Measurements from ENCODE around the gene ALG12. TPM values are rescaled to one million over a fixed set of nuclear protein-coding genes. Genes with fewer than 3 reads are reported as not detected.
"Not testable (repeated sequence)": the region's sequence is repeated elsewhere in the genome, so short reads cannot be mapped to it uniquely, and the experiment has no call there.

The ALG12 gene
- total RNA-seq, 1 donor from 2014 or later: 14.7 TPM

- Mint-ChIP-seq H3K4me1 (ENCODE audit: low read depth, unreplicated experiment) (peaks cover 31% of the 10 kb centered on the region), H3K27ac (ENCODE audit: unreplicated experiment) (peak overlapping the region; percentile 95), H3K9me3 (ENCODE audit: unreplicated experiment) (peaks cover 11% of the 10 kb centered on the region), H3K36me3 (ENCODE audit: unreplicated experiment) (no peaks in the 10 kb centered on the region), H3K27me3 (ENCODE audit: unreplicated experiment) (peaks cover 18% of the 10 kb centered on the region), H3K4me3 (ENCODE audit: unreplicated experiment) (peak overlapping the region; percentile 96)
- DNase-seq: peak; percentile 45
- no peak for TF ChIP-seq CTCF (IDR thresholded peaks at IDR 0.05; ENCODE audit: partially characterized antibody, unreplicated experiment)
Observed at GRCh38 chr22:49853981-49854831, 64.0 kb downstream of the ALG12 start.

DNA sequence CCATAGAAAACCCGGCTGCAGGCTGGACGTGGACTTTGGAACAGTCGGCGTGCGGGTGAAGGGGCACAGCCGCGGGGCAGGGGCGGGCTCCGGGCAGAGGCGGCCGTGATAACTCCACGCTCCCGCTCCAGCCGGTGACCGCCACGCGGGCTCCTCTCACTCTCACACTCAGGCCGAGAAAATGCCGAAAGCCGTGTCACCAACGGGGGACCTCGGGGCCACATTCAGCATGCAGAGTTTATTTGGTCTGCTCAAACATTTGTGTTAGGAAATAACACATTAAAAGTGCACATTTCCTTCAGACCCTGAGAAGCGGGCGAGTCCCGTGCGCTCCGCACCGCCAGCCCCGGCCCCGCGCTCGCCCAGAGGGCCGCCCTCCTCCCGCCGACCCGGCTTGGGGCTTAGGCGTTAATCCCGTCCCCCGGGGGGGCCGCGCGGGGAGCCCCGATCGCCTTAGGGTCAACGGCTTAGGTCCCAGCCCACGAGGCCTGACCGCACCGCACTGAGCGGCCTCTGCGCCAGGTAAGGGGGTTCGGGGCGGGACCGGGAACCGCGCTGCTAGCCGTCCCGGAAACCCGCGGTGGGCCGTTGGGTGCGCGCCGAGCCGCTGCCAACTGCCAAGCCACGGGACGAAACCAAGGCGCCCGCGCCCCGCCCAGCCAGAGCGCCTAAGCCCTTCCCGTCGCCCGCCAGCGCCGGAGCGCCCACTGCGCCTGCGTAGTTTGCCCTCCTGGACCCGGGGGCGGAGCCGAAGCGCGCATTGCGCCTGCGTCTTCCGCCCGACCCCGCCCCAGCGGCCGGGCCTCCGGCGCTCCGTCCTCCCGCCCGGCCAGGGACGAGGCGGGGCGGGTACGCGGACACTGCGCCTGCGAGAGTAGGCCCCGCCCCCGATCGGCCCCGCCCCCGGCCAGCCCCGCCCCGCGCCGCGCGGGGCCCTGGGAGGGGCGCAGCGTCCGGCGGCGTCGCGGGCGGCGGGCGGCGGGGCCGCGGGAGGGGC lies 65.0 kb downstream of the ALG12 start, which contains the start of gene ZBED4:
TSS of gene ZBED4 (plus strand) at position 947 of the 997 bp plus-strand sequence. CDS start 29,819 bp downstream, outside the sequence.
- no peak for TF ChIP-seq CTCF (IDR thresholded peaks at IDR 0.05; ENCODE audit: partially characterized antibody, unreplicated experiment)
- Mint-ChIP-seq H3K4me3 (ENCODE audit: unreplicated experiment) (peak within 1 kb of the TSS; percentile 96), H3K27ac (ENCODE audit: unreplicated experiment) (peak within 1 kb of the TSS; percentile 95), H3K27me3 (ENCODE audit: unreplicated experiment) (peaks cover 19% of the 10 kb centered on the region), H3K36me3 (ENCODE audit: unreplicated experiment) (no peaks in the 10 kb centered on the region), H3K4me1 (ENCODE audit: low read depth, unreplicated experiment) (peaks cover 23% of the 10 kb centered on the region), H3K9me3 (ENCODE audit: unreplicated experiment) (peaks cover 8% of the 10 kb centered on the region)
- peak; percentile 99 for DNase-seq

DNA sequence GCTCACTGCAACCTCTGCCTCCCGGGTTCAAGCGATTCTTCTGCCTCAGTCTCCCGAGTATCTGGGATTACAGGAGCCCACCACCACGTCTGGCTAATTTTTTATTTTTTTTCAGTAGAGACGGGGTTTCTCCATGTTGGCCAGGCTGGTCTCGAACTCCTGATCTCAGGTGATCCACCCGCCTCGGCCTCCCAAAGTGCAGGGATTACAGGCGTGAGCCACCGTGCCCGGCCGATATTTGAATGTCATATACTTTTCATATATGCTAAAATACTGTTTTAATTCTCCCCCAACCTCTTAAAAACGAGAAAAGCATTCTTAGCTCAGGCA lies 65.7 kb downstream of the ALG12 start:
- H3K27ac Mint-ChIP-seq (ENCODE audit: unreplicated experiment); H3K36me3 Mint-ChIP-seq (ENCODE audit: unreplicated experiment); DNase-seq; H3K9me3 Mint-ChIP-seq (ENCODE audit: unreplicated experiment): not testable (repeated sequence)
- Mint-ChIP-seq H3K4me3 (ENCODE audit: unreplicated experiment) (peak overlapping the region; percentile 70), H3K27me3 (ENCODE audit: unreplicated experiment) (peaks cover 25% of the 10 kb centered on the region), H3K4me1 (ENCODE audit: low read depth, unreplicated experiment) (peaks cover 22% of the 10 kb centered on the region)

- Mint-ChIP-seq H3K4me1 (ENCODE audit: low read depth, unreplicated experiment) (peaks cover 22% of the 10 kb centered on the region), H3K9me3 (ENCODE audit: unreplicated experiment) (peaks cover 10% of the 10 kb centered on the region), H3K36me3 (ENCODE audit: unreplicated experiment) (no peaks in the 10 kb centered on the region), H3K27me3 (ENCODE audit: unreplicated experiment) (peaks cover 27% of the 10 kb centered on the region), H3K27ac (ENCODE audit: unreplicated experiment) (peak overlapping the region; percentile 72), H3K4me3 (ENCODE audit: unreplicated experiment) (peak overlapping the region; percentile 80)
- no peak for TF ChIP-seq CTCF (IDR thresholded peaks at IDR 0.05; ENCODE audit: partially characterized antibody, unreplicated experiment)
- DNase-seq: no peak
Observed at GRCh38 chr22:49850959-49851802, 67.1 kb downstream of the ALG12 start.

Small RNAs within 50 kb of the gene (microRNA-seq; reads per million reads assigned to microRNA genes)
- 0.96 reads per million for gene MIR6821 (ENCODE audit: unreplicated experiment)

Other genes starting within 250 kb of the ALG12 start
- gene BRD1, start 90.6 kb downstream of the ALG12 start, total RNA-seq (ENCODE audit: unreplicated experiment): 73.7 TPM
- gene ZBED4, start 64.6 kb downstream of the ALG12 start, total RNA-seq (ENCODE audit: unreplicated experiment): 53.5 TPM
- gene CRELD2, start 196 bp upstream of the ALG12 start, total RNA-seq (ENCODE audit: unreplicated experiment): 24.9 TPM
- gene PIM3, start 42.3 kb upstream of the ALG12 start, total RNA-seq (ENCODE audit: unreplicated experiment): 32.3 TPM
- not detected for gene IL17REL, start 94.3 kb upstream of the ALG12 start, total RNA-seq (ENCODE audit: unreplicated experiment)
- gene TTLL8, start 139.9 kb upstream of the ALG12 start, total RNA-seq (ENCODE audit: unreplicated experiment): not detected
- gene MLC1, start 167.0 kb upstream of the ALG12 start, total RNA-seq (ENCODE audit: unreplicated experiment): not detected
- gene MOV10L1, start 171.6 kb upstream of the ALG12 start, total RNA-seq (ENCODE audit: unreplicated experiment): 0.34 TPM